Measurements from ENCODE around the gene PATE2. TPM values are rescaled to one million over a fixed set of nuclear protein-coding genes. Genes with fewer than 3 reads are reported as not detected.

Gene PATE2
- total RNA-seq, 1 donor from 2014 or later, result 0.16 TPM

GRCh38 chr11:125787827-125788226 lies 9.2 kb upstream of the PATE2 start, which contains the start of gene PATE3:
TSS of gene PATE3 (plus strand) at chr11:125788127. CDS start at chr11:125788152, 25 bp downstream.
- no peak within 1 kb of the TSS for H3K4me3 ChIP-seq (ENCODE audit: insufficient read depth, low read depth, low read length)
- no peaks in the 10 kb centered on the region for H3K36me3 Mint-ChIP-seq (ENCODE audit: low read depth, unreplicated experiment)
- H2AFZ ChIP-seq (ENCODE audit: low read depth, low read length), result no peak within 1 kb of the TSS
- no peaks in the 10 kb centered on the region for H3K36me3 ChIP-seq (ENCODE audit: insufficient read depth, low read length)
- H3K9ac ChIP-seq (ENCODE audit: low read length), result no peak within 1 kb of the TSS
- peaks cover 5% of the 10 kb centered on the region for H3K27me3 Mint-ChIP-seq (ENCODE audit: low read depth, unreplicated experiment)
- no peaks in the 10 kb centered on the region for H3K4me1 ChIP-seq (ENCODE audit: insufficient read depth, low read length)
- no peaks in the 10 kb centered on the region for H3K79me2 ChIP-seq (ENCODE audit: insufficient read depth, low read length)
- no peak for FAIRE-seq
- no peaks in the 10 kb centered on the region for H3K9me3 ChIP-seq (ENCODE audit: insufficient read depth, low read depth, low read length)
- DNase-seq (ENCODE audit: low read depth), result no peak
- TF ChIP-seq EZH2 (IDR thresholded peaks at IDR 0.05; ENCODE audit: insufficient read depth, low read length) (no peak), CTCF (IDR thresholded peaks at IDR 0.05; ENCODE audit: insufficient read depth, low read depth, low read length) (no peak)
- no peaks in the 10 kb centered on the region for H4K20me1 ChIP-seq (ENCODE audit: insufficient read depth, low read length)
- H3K9me3 Mint-ChIP-seq (ENCODE audit: unreplicated experiment), result no peaks in the 10 kb centered on the region
- H3K4me3 Mint-ChIP-seq (ENCODE audit: unreplicated experiment), result no peak within 1 kb of the TSS
- no peak within 1 kb of the TSS for H3K27ac ChIP-seq (ENCODE audit: low read depth, low read length)
- H3K4me2 ChIP-seq (ENCODE audit: low read length), result no peak within 1 kb of the TSS
- no peaks in the 10 kb centered on the region for H3K27me3 ChIP-seq (ENCODE audit: insufficient read depth, low read length)
- no peak within 1 kb of the TSS for H3K27ac Mint-ChIP-seq (ENCODE audit: unreplicated experiment)
- H3K4me1 Mint-ChIP-seq (ENCODE audit: low read depth, unreplicated experiment), result no peaks in the 10 kb centered on the region

GRCh38 chr11:125784678-125785077 lies 6.0 kb upstream of the PATE2 start:
- no peak overlapping the region for H3K4me3 Mint-ChIP-seq (ENCODE audit: unreplicated experiment)
- Histone ChIP-seq H2AFZ (ENCODE audit: low read depth, low read length) (no peak overlapping the region), H3K36me3 (ENCODE audit: insufficient read depth, low read length) (no peaks in the 10 kb centered on the region), H3K4me1 (ENCODE audit: insufficient read depth, low read length) (no peaks in the 10 kb centered on the region), H3K27ac (ENCODE audit: low read depth, low read length) (no peak overlapping the region), H3K9ac (ENCODE audit: low read length) (no peak overlapping the region), H3K79me2 (ENCODE audit: insufficient read depth, low read length) (no peaks in the 10 kb centered on the region), H3K27me3 (ENCODE audit: insufficient read depth, low read length) (no peaks in the 10 kb centered on the region), H3K4me2 (ENCODE audit: low read length) (no peak overlapping the region), H4K20me1 (ENCODE audit: insufficient read depth, low read length) (no peaks in the 10 kb centered on the region), H3K4me3 (ENCODE audit: insufficient read depth, low read depth, low read length) (no peak overlapping the region), H3K9me3 (ENCODE audit: insufficient read depth, low read depth, low read length) (no peaks in the 10 kb centered on the region)
- TF ChIP-seq CTCF (IDR thresholded peaks at IDR 0.05; ENCODE audit: insufficient read depth, low read depth, low read length) (no peak), EZH2 (IDR thresholded peaks at IDR 0.05; ENCODE audit: insufficient read depth, low read length) (no peak)
- no peaks in the 10 kb centered on the region for H3K9me3 Mint-ChIP-seq (ENCODE audit: unreplicated experiment)
- H3K27me3 Mint-ChIP-seq (ENCODE audit: low read depth, unreplicated experiment), result peaks cover 10% of the 10 kb centered on the region
- H3K27ac Mint-ChIP-seq (ENCODE audit: unreplicated experiment), result no peak overlapping the region
- no peaks in the 10 kb centered on the region for H3K36me3 Mint-ChIP-seq (ENCODE audit: low read depth, unreplicated experiment)
- no peaks in the 10 kb centered on the region for H3K4me1 Mint-ChIP-seq (ENCODE audit: low read depth, unreplicated experiment)
- no peak for FAIRE-seq
- no peak for DNase-seq (ENCODE audit: low read depth)

DNA sequence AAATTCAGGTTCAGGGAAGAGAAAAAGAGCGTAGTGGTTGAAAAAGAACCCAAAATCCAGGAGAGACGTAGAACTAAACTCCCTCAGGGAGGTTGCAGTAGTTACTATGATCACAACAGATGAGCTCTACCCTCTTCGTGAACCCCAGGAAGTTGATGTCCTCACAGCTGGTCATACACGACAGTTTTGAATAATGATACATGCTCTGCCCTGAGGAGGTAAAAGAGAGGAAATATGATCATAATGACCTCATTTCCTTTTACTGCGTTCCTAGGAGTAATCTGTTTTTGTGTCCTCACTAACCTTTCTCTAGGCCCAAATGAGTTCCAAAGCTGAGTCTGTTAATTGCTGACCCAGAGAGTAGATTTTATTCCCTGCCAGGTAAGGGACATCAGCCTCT lies 1.3 kb downstream of the PATE2 start:
- Mint-ChIP-seq H3K27ac (ENCODE audit: unreplicated experiment) (no peak overlapping the region), H3K27me3 (ENCODE audit: low read depth, unreplicated experiment) (peaks cover 7% of the 10 kb centered on the region), H3K36me3 (ENCODE audit: low read depth, unreplicated experiment) (no peaks in the 10 kb centered on the region), H3K4me1 (ENCODE audit: low read depth, unreplicated experiment) (peaks cover 15% of the 10 kb centered on the region), H3K9me3 (ENCODE audit: unreplicated experiment) (peaks cover 1% of the 10 kb centered on the region), H3K4me3 (ENCODE audit: unreplicated experiment) (no peak overlapping the region)
- DNase-seq (ENCODE audit: low read depth) (peak; percentile 74), FAIRE-seq (no peak)
- no peaks in the 10 kb centered on the region for H3K27me3 ChIP-seq (ENCODE audit: insufficient read depth, low read length)
- H3K9ac ChIP-seq (ENCODE audit: low read length), result no peak overlapping the region
- no peak for TF ChIP-seq CTCF (IDR thresholded peaks at IDR 0.05; ENCODE audit: insufficient read depth, low read depth, low read length)
- TF ChIP-seq EZH2 (IDR thresholded peaks at IDR 0.05; ENCODE audit: insufficient read depth, low read length), result no peak
- peak overlapping the region; percentile 23 for H2AFZ ChIP-seq (ENCODE audit: low read depth, low read length)
- no peaks in the 10 kb centered on the region for H4K20me1 ChIP-seq (ENCODE audit: insufficient read depth, low read length)
- H3K36me3 ChIP-seq (ENCODE audit: insufficient read depth, low read length), result no peaks in the 10 kb centered on the region
- H3K9me3 ChIP-seq (ENCODE audit: insufficient read depth, low read depth, low read length), result no peaks in the 10 kb centered on the region
- H3K4me3 ChIP-seq (ENCODE audit: insufficient read depth, low read depth, low read length), result no peak overlapping the region
- H3K4me1 ChIP-seq (ENCODE audit: insufficient read depth, low read length), result peaks cover 11% of the 10 kb centered on the region
- H3K79me2 ChIP-seq (ENCODE audit: insufficient read depth, low read length), result no peaks in the 10 kb centered on the region
- H3K27ac ChIP-seq (ENCODE audit: low read depth, low read length), result no peak overlapping the region
- H3K4me2 ChIP-seq (ENCODE audit: low read length), result no peak overlapping the region

Measured in astrocyte (in vitro differentiated cells and primary cell).